GM21423 (cell line): ENCODE measurements around the gene DENND1B.
"Not testable (repeated sequence)": the region's sequence is repeated elsewhere in the genome, so short reads cannot be mapped to it uniquely, and the experiment has no call there.

Experiments used
- ATAC-seq: cut with Tn5 transposase; IDR thresholded peaks from one replicate; pipeline ENCODE4 v1.9.1; 2021; ENCODE audit warnings: mild to moderate bottlenecking, moderate library complexity; ENCODE audit not compliant: unreplicated experiment

The DENND1B gene

DNA sequence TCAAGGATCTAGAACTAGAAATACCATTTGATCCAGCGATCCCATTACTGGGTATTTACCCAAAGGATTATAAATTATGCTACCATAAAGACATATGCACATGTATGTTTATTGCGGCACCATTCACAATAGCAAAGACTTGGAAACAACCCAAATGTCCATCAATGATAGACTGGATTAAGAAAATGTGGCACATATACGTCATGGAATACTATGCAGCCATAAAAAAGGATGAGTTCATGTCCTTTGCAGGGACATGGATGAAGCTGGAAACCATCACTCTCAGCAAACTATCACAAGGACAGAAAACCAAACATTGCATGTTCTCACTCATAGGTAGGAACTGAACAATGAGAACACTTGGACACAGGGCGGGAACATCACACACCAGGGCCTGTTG is 199.7 kb downstream of the DENND1B start:
- ATAC-seq = not testable (repeated sequence)

DNA sequence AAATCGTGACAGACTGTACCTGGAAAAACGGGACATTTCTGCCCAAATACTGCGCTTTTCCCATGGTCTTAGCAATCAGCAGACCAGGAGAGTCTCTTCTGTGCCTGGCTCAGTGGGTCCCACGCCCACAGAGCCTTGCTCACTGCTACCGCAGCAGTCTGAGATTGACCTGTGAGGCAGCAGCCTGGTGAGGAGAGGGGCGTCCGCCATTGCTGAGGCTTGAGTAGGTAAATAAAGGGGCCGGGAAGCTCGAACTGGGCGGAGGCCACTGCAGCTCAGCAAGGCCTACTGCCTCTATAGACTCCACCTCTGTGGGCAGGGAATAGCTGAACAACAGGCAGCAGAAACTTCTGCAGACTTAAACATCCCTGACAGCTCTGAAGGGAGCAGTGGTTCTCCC is 203.1 kb downstream of the DENND1B start:
- ATAC-seq = no peak

DNA sequence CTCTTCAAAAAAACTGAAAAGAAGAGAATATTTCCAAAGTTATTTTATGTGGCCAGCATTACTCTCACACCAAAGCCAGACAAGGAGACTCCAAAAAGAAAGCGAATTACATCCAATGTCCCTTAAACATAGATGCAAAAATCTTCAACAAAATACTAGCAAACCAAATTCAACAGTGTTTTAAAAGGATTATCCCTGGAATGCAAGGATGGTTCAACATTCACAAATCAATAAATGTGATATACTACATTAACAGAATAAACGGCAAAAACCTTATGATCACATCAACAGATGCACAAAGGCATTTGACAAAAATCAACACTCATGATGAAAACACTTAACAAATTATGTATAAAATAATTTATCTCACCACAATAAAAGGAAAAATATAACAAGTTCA is 207.8 kb downstream of the DENND1B start:
- no peak for ATAC-seq

DNA sequence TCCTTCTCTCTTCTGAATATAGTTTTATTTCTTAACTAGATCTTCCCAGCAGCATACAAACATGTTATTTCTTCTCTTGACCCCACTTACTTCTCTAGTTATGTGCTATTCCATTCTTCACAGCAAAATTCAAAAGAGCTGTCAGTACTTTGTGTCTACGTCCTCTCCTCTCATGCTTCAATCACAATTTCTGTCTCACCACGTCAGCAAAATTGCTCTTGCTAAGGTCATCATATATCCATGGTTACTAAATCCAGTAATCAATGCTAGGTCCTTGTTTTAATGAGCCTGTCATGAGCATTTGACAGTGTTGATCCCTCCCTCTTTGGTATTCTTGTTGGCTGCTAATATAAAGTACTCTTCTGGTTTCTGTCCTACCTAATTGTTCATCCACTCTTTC is 214.2 kb downstream of the DENND1B start:
- ATAC-seq = no peak

DNA sequence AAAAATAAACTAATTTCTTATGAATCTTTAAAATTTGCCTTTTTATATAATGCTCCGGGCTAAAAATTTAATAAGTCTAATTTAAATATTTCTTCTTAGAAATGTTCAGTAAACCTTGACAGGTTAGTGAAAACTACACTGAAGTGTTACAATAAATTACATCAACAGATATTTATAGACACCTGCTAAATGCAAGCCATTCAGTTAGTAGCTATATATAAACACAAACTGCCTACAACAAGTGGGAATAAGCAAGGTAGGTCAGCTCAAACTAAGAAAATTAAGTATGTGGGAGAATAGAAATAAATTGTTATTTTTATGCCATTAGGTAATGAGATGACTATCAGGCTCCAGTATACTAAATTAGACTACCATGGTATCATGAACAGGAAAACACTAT is 215.6 kb downstream of the DENND1B start:
- ATAC-seq = no peak

DNA sequence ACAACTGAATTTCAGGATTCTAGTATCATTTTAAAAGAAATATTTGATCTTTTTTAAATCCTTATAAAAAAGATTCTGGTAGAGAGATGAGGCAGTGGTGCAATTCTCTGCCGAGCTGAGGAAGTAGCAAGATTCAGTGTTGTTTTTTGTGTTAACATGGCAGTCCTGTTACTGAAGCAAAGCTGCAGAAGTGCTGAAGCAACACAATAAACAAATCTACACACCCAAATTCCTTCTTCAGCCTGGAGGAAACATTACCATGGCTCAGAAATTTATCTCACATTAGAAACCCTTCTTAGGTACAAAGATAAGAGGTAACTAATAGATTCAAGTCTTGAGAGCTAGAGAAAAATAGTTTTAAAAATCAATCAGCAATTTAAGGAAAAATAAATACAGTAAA is 216.0 kb downstream of the DENND1B start:
- no peak for ATAC-seq

DNA sequence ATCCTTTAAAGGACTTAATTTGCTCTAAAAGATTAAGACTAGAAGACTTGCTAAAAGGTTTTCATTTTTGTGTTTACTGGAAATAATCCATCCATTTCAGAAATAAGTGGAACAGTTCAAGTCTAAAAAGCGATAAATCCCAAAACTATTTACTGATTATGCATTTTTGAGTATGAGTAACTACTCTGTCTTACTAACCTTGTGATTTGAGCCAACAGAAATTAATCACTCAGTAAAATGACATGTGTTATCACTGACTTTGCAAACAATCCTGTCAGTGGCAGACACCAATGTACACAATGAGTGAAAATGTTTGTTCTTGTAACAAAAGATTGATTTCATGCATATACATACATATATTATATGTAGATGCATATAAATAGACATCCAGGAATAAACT is 218.0 kb downstream of the DENND1B start:
- no peak for ATAC-seq

DNA sequence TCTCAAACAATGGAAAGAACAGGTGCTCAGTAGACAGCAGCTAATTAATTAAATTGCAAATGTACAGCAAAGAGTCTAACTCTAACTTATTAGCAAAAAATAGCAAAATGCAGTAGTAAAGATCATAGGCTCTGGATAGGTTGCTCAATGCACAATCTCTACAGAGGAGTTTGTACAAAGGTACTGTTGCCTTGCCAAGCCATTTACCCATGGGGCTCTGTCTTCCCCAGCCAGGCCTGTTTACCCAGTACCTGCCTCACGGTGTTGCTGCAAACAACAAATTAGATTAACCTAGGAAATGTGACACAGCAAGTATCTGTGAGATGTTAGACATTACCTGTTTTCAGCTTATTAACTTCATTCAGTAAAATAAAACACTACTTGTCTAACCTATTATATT is 222.0 kb downstream of the DENND1B start:
- no peak for ATAC-seq

DNA sequence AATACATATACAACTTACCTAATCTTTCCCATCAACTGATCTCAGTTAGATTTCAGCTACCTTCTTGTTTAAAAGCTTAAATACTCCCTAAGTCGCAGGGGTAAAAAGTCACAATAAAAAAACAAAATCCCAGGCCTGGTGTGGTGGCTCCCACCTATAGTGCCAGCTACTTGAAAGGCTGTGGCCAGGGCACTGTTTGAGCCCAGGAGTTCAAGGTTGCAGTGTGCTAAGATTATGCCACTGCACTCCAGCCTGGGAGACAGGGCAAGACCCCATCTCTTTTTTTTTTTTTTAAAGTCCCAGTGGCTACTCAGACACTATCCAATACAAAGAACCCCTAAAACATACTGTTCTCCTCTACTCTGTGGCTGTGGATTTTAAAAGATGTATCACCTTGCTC is 228.3 kb downstream of the DENND1B start:
- ATAC-seq = no peak

DNA sequence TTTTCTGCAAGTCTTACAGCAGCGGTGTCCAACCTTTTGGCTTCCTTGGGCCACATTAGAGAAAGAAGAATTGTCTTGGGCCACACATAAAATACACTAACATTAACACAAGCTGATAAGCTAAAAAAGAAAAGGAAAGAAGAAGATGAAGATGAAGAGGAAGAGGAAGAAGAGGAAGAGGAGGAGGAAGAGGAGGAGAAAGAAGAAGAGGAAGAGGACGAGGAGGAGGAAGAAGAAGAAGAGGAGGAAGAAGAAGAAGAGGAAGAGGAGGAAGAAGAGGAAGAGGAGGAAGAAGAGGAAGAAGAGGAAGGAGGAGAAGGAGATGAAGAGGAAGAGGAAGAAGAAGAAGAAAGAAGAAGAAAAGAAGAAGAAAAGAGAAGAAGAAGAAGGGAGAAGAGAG is 230.7 kb downstream of the DENND1B start:
- ATAC-seq = no peak

DNA sequence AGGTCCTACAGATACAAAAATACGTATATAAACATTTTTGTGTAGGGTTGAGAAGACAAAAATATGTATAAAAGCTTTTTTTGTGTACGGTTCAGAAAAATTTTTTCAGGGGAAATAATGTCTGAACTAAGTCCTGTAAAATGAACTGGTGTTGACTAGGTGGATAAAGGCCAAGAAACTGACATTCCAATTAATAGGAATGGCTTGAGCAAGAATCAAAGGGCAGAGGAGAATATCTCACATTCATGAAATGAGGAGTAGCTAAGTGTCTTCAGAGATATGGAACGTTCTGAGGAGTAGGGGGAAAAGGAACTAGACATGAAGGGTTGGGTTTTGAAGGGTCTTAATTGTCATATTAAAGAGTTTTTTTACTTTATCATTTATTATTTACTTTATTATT is 231.2 kb downstream of the DENND1B start:
- ATAC-seq = no peak

DNA sequence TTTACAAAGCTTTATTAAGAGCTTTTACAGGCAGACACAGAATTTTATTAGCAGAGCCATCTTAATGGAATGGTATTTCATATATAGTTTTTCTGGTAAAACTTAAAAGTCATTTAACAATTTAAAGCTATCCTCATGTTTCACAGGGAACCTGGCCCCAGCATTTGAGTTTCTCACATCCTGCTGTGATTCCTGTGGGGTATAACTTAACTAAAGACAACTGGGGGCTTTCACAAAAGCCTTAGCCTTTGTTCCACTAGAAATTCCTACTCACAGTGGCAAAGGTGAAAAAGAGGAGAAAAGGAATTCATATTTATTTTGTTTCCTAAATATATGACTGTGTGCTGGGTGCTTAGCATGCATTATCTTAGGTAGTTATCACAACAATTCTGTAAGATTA is 233.9 kb downstream of the DENND1B start:
- no peak for ATAC-seq

DNA sequence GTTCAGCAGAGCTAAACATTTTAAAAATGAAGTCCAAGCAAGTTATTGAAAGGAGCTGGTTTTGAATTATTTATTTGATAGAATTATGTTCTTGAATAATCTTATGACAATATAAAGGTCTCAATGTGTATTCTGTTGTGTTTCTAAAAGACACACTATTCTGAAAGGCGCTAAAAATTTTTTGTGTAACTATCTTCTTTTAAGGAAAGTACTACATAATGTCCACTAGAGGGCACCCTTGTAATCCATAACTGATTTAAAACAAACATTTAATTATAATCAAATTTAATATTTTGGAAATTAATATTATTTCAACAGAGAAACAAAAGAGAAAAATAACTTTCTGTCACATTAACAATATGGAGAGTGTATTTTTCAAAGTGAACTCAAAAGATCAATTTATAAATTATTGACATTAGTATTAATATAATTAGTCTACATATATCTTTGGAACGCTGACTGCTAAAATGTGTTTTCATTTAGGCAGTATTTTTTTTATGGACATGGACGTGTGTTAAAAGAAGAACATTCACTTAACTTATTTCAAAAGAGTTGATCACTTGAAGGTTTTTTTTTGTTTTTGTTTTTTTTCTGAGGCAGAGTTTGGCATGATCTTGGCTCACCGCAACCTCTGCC is 248.4 kb downstream of the DENND1B start:
- ATAC-seq = no peak

DNA sequence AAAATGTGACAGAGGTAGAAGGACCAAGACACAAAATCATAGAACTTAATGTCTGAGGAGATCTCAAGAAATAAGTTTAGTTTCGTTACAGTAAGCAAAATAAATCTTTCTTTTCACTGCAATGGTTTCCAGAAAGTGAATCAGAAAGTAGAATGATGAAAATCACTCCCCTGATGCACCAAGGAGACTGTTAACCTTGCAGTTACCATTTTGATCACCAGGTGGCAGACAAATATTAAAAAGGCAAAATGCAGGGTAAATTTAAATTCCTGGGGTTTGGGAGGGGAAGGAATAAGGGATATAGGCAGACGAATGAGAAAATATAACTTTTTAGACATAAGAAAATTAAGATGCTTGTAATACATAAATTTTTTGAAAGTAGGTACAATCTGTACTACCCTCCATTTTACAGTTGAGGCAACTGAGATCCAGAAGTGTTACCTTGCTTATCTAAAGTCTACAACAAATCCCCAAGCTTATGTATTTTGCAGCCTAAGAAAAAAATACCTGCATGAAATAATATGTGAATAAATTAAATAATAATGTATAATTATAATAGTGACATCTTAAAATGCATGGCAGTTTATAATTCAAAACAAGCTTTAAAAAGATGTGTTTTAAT is 254.1 kb downstream of the DENND1B start:
- no peak for ATAC-seq

DNA sequence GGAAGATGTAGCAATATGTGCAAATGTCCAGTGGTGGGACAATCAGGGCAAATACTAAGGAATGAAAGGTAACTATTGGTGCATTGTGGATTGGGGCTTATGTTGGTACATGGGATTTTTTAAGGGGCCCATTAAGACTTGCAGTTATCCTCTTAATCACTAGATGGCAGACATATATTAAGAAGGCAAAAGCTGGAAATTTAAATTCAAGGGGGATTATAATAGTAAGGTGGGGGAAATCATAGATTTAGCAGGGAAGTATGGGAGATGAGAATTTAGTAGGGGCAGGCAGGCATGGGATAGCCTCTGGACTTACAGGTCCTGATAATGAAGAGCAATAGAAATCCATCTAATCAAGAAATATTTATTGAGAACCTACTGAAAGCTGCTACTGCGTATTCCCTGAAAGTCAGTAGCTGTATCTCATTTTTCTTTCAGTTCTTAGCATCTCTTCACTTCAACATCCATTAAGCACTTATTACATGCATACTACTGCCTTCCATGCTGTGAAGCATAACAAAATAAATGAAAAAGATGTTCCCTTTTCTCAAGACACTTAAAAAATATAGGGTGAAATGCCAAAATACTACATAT is 255.4 kb downstream of the DENND1B start:
- no peak for ATAC-seq

DNA sequence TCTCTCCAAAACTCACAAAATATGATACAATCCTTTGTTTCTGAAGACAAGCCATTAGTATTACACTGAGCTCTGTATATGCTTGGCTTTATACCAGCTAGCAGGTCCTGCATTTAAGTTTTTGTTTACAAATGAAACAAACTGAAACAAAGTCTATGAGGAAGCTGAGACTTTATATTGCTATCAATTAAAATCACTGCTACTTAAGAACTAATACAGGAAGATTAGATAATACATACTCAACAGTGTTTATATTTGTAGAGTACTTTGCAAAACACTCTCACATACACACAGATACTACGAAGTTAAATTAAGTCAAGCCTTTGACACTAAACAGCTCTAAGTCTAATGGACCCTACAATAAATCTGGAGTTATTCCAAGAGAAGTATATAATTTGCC is 259.9 kb downstream of the DENND1B start:
- ATAC-seq = no peak

DNA sequence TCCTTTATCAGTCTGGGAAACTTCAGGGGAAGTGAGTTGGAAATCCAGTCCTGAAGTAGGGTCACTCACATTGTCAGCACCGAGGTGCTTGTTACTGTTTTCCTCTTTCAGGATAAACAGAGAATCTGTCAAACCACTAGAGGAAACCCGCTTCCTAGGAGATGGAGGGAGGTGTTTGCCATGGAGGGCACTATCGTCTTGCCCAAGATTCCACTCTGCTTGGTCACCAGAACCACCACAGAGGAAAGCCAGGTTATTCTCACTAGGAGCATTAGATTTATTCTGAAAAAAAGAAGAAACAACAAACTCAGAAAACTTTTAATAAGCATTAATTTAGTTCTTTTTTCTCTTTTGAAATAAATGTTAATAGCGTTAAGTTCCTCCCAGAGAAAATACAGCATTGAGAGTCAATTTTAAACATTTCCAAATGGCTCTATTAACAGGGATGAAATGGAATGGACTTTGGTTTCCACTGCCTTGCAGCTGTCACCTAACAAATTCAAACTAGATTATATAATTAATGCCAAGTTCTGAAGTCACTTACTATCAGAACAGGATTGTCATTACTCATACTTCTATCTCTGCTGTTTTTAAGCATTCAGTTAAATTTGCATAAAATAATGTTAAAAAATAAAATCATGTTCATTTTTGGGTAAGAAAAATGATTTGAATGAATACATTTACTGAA is 264.4 kb downstream of the DENND1B start:
- no peak for ATAC-seq

DNA sequence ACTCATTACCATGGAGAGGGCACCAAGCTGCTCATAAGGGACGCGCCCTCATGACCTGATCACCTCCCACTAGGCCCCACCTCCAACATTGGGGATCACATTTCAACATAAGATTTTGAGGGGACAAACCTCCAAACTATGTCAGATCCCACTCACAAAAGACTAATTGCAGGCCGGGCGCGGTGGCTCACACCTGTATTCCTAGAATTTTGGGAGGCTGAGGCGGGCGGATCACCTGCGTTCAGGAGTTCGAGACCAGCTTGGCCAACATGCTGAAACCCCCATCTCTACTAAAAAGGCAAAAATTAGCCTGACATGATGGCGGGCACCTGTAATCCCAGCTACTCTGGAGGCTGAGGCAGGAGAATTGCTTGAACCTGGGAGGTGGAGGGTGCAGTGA is 278.6 kb downstream of the DENND1B start:
- ATAC-seq = no peak

DNA sequence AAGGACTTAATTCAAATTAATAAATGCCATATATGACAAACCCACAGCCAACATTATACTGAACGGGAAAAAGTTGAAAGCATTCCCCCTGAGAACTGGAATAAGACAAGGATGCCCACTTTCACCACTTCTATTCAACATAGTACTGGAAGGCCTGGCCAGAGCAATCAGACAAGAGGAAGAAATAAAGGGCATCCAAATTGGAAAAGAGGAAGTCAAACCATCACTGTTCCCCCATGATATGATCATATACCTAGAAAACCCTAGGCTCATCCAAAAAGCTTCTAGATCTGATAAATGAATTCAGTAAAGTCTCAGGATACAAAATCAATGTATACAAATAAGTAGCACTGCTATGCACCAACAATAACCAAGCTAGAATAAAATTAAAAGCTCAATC is 283.8 kb downstream of the DENND1B start:
- ATAC-seq = not testable (repeated sequence)

DNA sequence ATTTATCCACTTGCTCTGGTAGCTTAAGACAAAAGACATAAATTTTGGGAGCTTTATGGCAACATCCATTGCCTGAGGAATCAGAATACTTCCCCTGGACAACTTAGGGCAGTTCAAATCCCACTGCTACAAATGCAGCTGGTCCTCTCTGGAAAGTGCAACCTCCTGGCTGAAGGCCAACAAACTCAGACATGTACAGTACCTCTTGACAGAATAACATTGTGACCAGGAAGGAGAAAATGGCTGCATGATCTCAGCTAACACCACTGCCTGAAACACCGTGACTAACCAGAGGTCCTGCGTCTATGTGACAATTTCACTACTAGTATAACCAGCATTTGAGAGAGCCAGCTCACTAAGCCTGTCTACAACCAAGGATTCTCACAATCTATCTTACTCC is 288.3 kb downstream of the DENND1B start:
- no peak for ATAC-seq

DNA sequence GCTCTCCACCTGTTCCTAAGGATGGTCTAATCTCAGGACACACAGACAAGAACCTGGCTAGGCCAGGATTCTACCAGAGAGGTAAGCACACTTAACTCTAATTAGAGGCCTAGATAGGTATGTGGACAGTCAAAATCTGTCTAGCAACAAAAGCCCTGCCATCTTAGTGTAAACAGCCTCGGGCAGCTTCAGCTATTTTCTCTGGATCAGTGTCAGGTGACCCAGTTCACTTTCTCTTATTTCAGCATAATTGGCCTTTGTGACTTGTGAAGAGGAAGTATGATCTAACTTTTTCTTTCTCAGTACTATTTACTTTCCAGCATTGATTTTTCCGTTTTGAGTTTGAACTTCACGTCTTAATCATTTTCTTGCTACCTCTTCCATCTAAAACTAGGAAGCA is 289.5 kb downstream of the DENND1B start:
- ATAC-seq = no peak

DNA sequence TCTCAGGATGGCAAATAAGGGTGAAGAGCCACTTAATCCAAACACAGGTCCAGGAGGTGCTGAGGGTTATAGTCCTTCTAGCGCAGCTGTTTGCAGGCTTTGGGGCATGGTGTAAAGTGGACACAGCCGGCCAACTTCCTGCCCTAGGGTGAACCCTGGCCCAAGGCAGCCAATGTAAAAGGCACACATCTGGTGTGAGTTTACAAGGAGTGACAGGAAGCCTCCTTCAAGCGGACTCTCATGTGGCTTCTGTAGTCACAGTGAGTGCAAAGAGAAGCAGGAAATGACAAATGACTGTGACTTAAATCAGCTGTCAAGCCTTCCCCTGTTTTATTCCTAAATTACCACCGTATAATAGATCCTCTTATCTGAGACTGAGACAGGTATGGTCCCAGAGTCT is 294.2 kb downstream of the DENND1B start:
- ATAC-seq = no peak
